DND-41 (cell line): ENCODE data around the gene MTHFR.

Experiments
- EZH2 ChIP-seq: IDR thresholded peaks from 3 replicates; pipeline ENCODE4 v1.6.1; 2012; ENCODE audit warnings: borderline replicate concordance, low read depth, mild to moderate bottlenecking, moderate library complexity, low read length, inconsistent platforms; ENCODE audit not compliant: severe bottlenecking
- TF ChIP-seq, protein P1 (sequence below): IDR thresholded peaks from 2 replicates; pipeline ENCODE4 v1.5.1; 2012; ENCODE audit warnings: borderline replicate concordance, low read length, moderate library complexity, mild to moderate bottlenecking; ENCODE audit not compliant: poor library complexity, severe bottlenecking; ENCODE audit errors: extremely low read depth

DNA sequence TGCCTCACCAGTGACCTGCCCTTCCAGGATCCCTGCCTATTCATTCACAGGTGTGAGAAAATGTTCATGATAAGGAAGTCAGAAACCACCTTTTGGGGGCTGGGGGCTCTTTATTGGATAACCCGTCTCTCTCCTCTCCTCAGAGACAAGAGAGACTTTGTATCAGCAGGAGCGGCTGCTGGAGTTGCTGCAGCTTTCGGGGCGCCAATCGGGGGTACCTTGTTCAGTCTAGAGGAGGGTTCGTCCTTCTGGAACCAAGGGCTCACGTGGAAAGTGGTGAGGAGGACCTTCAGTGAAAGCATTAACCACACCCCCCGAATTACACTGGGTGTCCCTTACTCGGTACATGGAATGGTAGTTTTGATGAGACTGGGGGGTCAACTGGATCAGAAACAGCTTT lies 21.2 kb upstream of the MTHFR start:
- TF ChIP-seq, protein P1, sequence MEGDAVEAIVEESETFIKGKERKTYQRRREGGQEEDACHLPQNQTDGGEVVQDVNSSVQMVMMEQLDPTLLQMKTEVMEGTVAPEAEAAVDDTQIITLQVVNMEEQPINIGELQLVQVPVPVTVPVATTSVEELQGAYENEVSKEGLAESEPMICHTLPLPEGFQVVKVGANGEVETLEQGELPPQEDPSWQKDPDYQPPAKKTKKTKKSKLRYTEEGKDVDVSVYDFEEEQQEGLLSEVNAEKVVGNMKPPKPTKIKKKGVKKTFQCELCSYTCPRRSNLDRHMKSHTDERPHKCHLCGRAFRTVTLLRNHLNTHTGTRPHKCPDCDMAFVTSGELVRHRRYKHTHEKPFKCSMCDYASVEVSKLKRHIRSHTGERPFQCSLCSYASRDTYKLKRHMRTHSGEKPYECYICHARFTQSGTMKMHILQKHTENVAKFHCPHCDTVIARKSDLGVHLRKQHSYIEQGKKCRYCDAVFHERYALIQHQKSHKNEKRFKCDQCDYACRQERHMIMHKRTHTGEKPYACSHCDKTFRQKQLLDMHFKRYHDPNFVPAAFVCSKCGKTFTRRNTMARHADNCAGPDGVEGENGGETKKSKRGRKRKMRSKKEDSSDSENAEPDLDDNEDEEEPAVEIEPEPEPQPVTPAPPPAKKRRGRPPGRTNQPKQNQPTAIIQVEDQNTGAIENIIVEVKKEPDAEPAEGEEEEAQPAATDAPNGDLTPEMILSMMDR = no peak
- TF ChIP-seq EZH2 = no peak
